ENCODE results near the gene NRG2.

NRG2 gene

GRCh38 chr5:140012443-140012842 lies 30.7 kb downstream of the NRG2 start:
- CTCF ChIA-PET, result interaction anchor here (0.6 kb wide), 1 partner anchor 15 kb away, joined by 3 read pairs; no protein-coding TSS in a partner anchor
- no peak overlapping the region for H3K27ac ChIP-seq
- POLR2A ChIA-PET (ENCODE audit: low non-redundant PET), result no interaction called here
- no peak for DNase-seq (ENCODE audit: low spot score)
- no peak for TF ChIP-seq CTCF (conservative IDR thresholded peaks at IDR 0.05; ENCODE audit: low read depth)

- no peak overlapping the region for H3K27ac ChIP-seq
- ChIA-PET CTCF (interaction anchor here (0.9 kb wide), 1 partner anchor 51 kb away, joined by 4 read pairs; no protein-coding TSS in a partner anchor), POLR2A (ENCODE audit: low non-redundant PET) (interaction anchor here (0.6 kb wide), 1 partner anchor 53 kb away, joined by 3 read pairs; no protein-coding TSS in a partner anchor)
- DNase-seq (ENCODE audit: low spot score), result peak; percentile 20
- no peak for TF ChIP-seq CTCF (conservative IDR thresholded peaks at IDR 0.05; ENCODE audit: low read depth)
Measured at GRCh38 chr5:140011297-140011802, 31.7 kb downstream of the NRG2 start.

GRCh38 chr5:140010798-140011197 lies 32.3 kb downstream of the NRG2 start:
- POLR2A ChIA-PET (ENCODE audit: low non-redundant PET), result interaction anchor here (0.6 kb wide), 1 partner anchor 54 kb away, joined by 3 read pairs; no protein-coding TSS in a partner anchor
- CTCF ChIA-PET, result interaction anchor here (0.5 to 0.9 kb wide), 2 partner anchors 51 to 401 kb away, joined by 4 read pairs; no protein-coding TSS in a partner anchor
- TF ChIP-seq CTCF (conservative IDR thresholded peaks at IDR 0.05; ENCODE audit: low read depth), result no peak
- H3K27ac ChIP-seq, result no peak overlapping the region
- no peak for DNase-seq (ENCODE audit: low spot score)

GRCh38 chr5:140007311-140007710 lies 35.8 kb downstream of the NRG2 start:
- POLR2A ChIA-PET (ENCODE audit: low non-redundant PET), result no interaction called here
- no peak for DNase-seq (ENCODE audit: low spot score)
- H3K27ac ChIP-seq, result no peak overlapping the region
- CTCF ChIA-PET, result interaction anchor here (0.5 to 0.8 kb wide), 2 partner anchors 38 to 66 kb away, joined by 3 read pairs; no protein-coding TSS in a partner anchor
- TF ChIP-seq CTCF (conservative IDR thresholded peaks at IDR 0.05; ENCODE audit: low read depth), result no peak

GRCh38 chr5:140005145-140005591 lies 37.9 kb downstream of the NRG2 start:
- ChIA-PET CTCF (interaction anchor here (1.6 kb wide), 1 partner anchor 36 kb away, joined by 5 read pairs; no protein-coding TSS in a partner anchor), POLR2A (ENCODE audit: low non-redundant PET) (no interaction called here)
- no peak for DNase-seq (ENCODE audit: low spot score)
- H3K27ac ChIP-seq, result no peak overlapping the region
- no peak for TF ChIP-seq CTCF (conservative IDR thresholded peaks at IDR 0.05; ENCODE audit: low read depth)

GRCh38 chr5:140004174-140004573 lies 38.9 kb downstream of the NRG2 start:
- CTCF ChIA-PET, result interaction anchor here (0.6 to 0.7 kb wide), 3 partner anchors 87 to 865 kb away, joined by 3 read pairs; partner anchors contain the start of gene PAIP2
- TF ChIP-seq CTCF (conservative IDR thresholded peaks at IDR 0.05; ENCODE audit: low read depth), result no peak
- POLR2A ChIA-PET (ENCODE audit: low non-redundant PET), result no interaction called here
- DNase-seq (ENCODE audit: low spot score), result no peak
- H3K27ac ChIP-seq, result no peak overlapping the region
